Measurements from ENCODE around the gene CDH4.

The CDH4 gene

GRCh38 chr20:61519488-61519887, 267.4 kb downstream of the CDH4 start:
- DNase-seq (ENCODE audit: low read depth): no peak

- no peak for DNase-seq (ENCODE audit: low read depth)
These were observed 268.2 kb downstream of the CDH4 start for GRCh38 chr20:61520076-61520892.

GRCh38 chr20:61520893-61521460, 268.9 kb downstream of the CDH4 start:
- DNase-seq (ENCODE audit: low read depth): peak; percentile 55

- no peak for DNase-seq (ENCODE audit: low read depth)
These were observed 269.8 kb downstream of the CDH4 start for GRCh38 chr20:61521687-61522420.

- no peak for DNase-seq (ENCODE audit: low read depth)
These were observed 270.5 kb downstream of the CDH4 start for GRCh38 chr20:61522498-61523090.

- DNase-seq (ENCODE audit: low read depth): no peak
These were observed 271.1 kb downstream of the CDH4 start for GRCh38 chr20:61523145-61523544.

- DNase-seq (ENCODE audit: low read depth): no peak
These were observed 273.0 kb downstream of the CDH4 start for GRCh38 chr20:61524951-61525666.

- DNase-seq (ENCODE audit: low read depth): no peak
These were observed 273.8 kb downstream of the CDH4 start for GRCh38 chr20:61525781-61526431.

GRCh38 chr20:61526907-61527306, 274.8 kb downstream of the CDH4 start:
- DNase-seq (ENCODE audit: low read depth): no peak

GRCh38 chr20:61527626-61528025, 275.6 kb downstream of the CDH4 start:
- no peak for DNase-seq (ENCODE audit: low read depth)

- no peak for DNase-seq (ENCODE audit: low read depth)
These were observed 276.5 kb downstream of the CDH4 start for GRCh38 chr20:61528591-61528990.

- DNase-seq (ENCODE audit: low read depth): no peak
These were observed 277.3 kb downstream of the CDH4 start for GRCh38 chr20:61529354-61529753.

GRCh38 chr20:61531553-61532345, 279.7 kb downstream of the CDH4 start:
- DNase-seq (ENCODE audit: low read depth): no peak

GRCh38 chr20:61532736-61533135, 280.7 kb downstream of the CDH4 start:
- no peak for DNase-seq (ENCODE audit: low read depth)

GRCh38 chr20:61533231-61533631, 281.2 kb downstream of the CDH4 start:
- no peak for DNase-seq (ENCODE audit: low read depth)

- DNase-seq (ENCODE audit: low read depth): no peak
These were observed 282.3 kb downstream of the CDH4 start for GRCh38 chr20:61534346-61534745.

- DNase-seq (ENCODE audit: low read depth): no peak
These were observed 283.0 kb downstream of the CDH4 start for GRCh38 chr20:61535091-61535490.

- no peak for DNase-seq (ENCODE audit: low read depth)
These were observed 283.5 kb downstream of the CDH4 start for GRCh38 chr20:61535536-61535935.

GRCh38 chr20:61535956-61536355, 283.9 kb downstream of the CDH4 start:
- DNase-seq (ENCODE audit: low read depth): no peak

- DNase-seq (ENCODE audit: low read depth): no peak
These were observed 284.6 kb downstream of the CDH4 start for GRCh38 chr20:61536671-61537070.
